Tibial nerve (tissue), 4 donors: Measurements from ENCODE around the gene ST8SIA5. TPM values are rescaled to one million over a fixed set of nuclear protein-coding genes. Genes with fewer than 3 reads are reported as not detected.

Experiments
- DNase-seq, 2 donors: peaks; one replicate each; pipeline ENCODE4 v3.0.0-alpha.2; 2019; ENCODE audit warnings: low spot score in 2 of 2
- H3K27ac ChIP-seq, 4 donors: fragments of 200-600 bp; sonication (generic) in 3 of 4; one replicate each; pipeline ENCODE4 v1.5.1; 2017 to 2019; ENCODE audit warnings: mild to moderate bottlenecking in 1 of 4
- H3K27me3 ChIP-seq, 2 donors: fragments of 200-600 bp; sonication (generic) in 1 of 2; one replicate each; pipeline versions ENCODE4 v1.5.1 to v1.6.0; 2017 to 2019
- H3K36me3 ChIP-seq, 3 donors: fragments of 200-600 bp; sonication (generic); one replicate each; pipeline ENCODE4 v1.5.1; 2018 to 2019
- H3K4me1 ChIP-seq, 4 donors: fragments of 200-600 bp; sonication (generic) in 3 of 4; one replicate each; pipeline ENCODE4 v1.5.1; 2017 to 2019
- H3K4me3 ChIP-seq, 4 donors: fragments of 200-600 bp; sonication (generic) in 3 of 4; one replicate each; pipeline ENCODE4 v1.5.1; 2017 to 2019; ENCODE audit warnings: mild to moderate bottlenecking in 1 of 4, moderate library complexity in 1 of 4
- H3K9me3 ChIP-seq, 4 donors: fragments of 200-600 bp; sonication (generic) in 3 of 4; one replicate each; pipeline ENCODE4 v1.5.1; 2017 to 2019
- EP300 ChIP-seq, 2 donors: sonication (generic); formaldehyde crosslinking; IDR thresholded peaks; one replicate each; pipeline ENCODE4 v1.6.1; 2017; ENCODE audit warnings: antibody characterized with exemption in 2 of 2, mild to moderate bottlenecking in 1 of 2
- POLR2A ChIP-seq, 2 donors: fragments of 450-650 bp; IDR thresholded peaks; one replicate each; pipeline ENCODE4 v1.6.1; 2017; ENCODE audit warnings: antibody characterized with exemption in 2 of 2, mild to moderate bottlenecking in 2 of 2, moderate library complexity in 2 of 2
- WGBS, 2 donors: methylation state at CpG; one replicate each; pipeline ENCODE4 v1.1.5; 2018; 5-methylcytosine and 5-hydroxymethylcytosine counted together
- total RNA-seq, 4 donors: library from RNA; depleted of rRNA; stranded (reverse); fragments of >200 nt; gene quantifications; one replicate each; pipeline ENCODE4 v1.1.0, GENCODE V29; 2016
- TF ChIP-seq, protein P1 (sequence below), 5 experiments: fragments of 200-600 bp in 3 of 5; fragments of 450-650 bp in 2 of 5; sonication (generic) in 3 of 5; IDR thresholded peaks; one replicate each; pipeline ENCODE4 v1.5.1; 2016 to 2019; ENCODE audit warnings: antibody characterized with exemption in 5 of 5, mild to moderate bottlenecking in 3 of 5, moderate library complexity in 2 of 5

Gene ST8SIA5
- total RNA-seq, 4 donors from 2014 or later: not detected

DNA sequence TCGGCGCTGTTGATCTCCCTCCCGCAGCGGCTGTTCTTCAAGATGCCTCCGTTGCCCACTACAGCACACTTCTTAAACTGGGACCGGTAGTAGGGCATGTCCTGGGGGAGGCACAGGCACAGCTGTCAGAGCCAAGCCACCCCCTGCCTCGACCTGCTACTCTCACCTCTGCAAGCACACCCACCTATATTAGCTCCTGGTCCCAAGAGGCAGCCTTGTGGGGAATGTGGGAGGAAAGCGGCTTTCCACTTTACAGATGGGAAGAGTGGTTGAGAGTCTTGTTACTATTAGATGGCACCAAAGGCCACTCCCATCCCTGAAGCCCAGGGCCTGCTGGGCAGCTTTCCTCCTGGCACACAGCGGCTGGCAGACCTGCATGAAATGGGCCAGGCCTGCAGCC, 70.7 kb downstream of the ST8SIA5 start:
- no peak overlapping the region for H3K4me3 ChIP-seq
- H3K36me3 ChIP-seq: no peaks in the 10 kb centered on the region
- no peak overlapping the region for H3K27ac ChIP-seq
- no peaks in the 10 kb centered on the region for H3K27me3 ChIP-seq
- no peaks in the 10 kb centered on the region for H3K4me1 ChIP-seq
- H3K9me3 ChIP-seq: no peaks in the 10 kb centered on the region
- 81 to 88% methylated on average over 8 to 9 of the region's 9 CpGs for WGBS, 2 donors
- TF ChIP-seq EP300 (IDR thresholded peaks at IDR 0.05): no peak
- TF ChIP-seq POLR2A (IDR thresholded peaks at IDR 0.05): no peak
- TF ChIP-seq, protein P1, sequence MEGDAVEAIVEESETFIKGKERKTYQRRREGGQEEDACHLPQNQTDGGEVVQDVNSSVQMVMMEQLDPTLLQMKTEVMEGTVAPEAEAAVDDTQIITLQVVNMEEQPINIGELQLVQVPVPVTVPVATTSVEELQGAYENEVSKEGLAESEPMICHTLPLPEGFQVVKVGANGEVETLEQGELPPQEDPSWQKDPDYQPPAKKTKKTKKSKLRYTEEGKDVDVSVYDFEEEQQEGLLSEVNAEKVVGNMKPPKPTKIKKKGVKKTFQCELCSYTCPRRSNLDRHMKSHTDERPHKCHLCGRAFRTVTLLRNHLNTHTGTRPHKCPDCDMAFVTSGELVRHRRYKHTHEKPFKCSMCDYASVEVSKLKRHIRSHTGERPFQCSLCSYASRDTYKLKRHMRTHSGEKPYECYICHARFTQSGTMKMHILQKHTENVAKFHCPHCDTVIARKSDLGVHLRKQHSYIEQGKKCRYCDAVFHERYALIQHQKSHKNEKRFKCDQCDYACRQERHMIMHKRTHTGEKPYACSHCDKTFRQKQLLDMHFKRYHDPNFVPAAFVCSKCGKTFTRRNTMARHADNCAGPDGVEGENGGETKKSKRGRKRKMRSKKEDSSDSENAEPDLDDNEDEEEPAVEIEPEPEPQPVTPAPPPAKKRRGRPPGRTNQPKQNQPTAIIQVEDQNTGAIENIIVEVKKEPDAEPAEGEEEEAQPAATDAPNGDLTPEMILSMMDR (IDR thresholded peaks at IDR 0.05): no peak
- DNase-seq: no peak

- no peak overlapping the region for H3K4me3 ChIP-seq
- no peaks in the 10 kb centered on the region for H3K27me3 ChIP-seq
- no peaks in the 10 kb centered on the region for H3K4me1 ChIP-seq
- no peaks in the 10 kb centered on the region for H3K9me3 ChIP-seq
- DNase-seq: no peak
- H3K36me3 ChIP-seq: no peaks in the 10 kb centered on the region
- H3K27ac ChIP-seq: no peak overlapping the region
- WGBS, 2 donors: 80 to 88% methylated on average over 4 of the region's 4 CpGs
- TF ChIP-seq EP300 (IDR thresholded peaks at IDR 0.05): no peak
- TF ChIP-seq POLR2A (IDR thresholded peaks at IDR 0.05): no peak
- TF ChIP-seq, protein P1 (IDR thresholded peaks at IDR 0.05): no peak
These were observed 73.6 kb downstream of the ST8SIA5 start for GRCh38 chr18:46683252-46683651.

GRCh38 chr18:46680784-46681695, 75.8 kb downstream of the ST8SIA5 start:
- no peaks in the 10 kb centered on the region for H3K36me3 ChIP-seq
- H3K27ac ChIP-seq: no peak overlapping the region
- TF ChIP-seq EP300 (IDR thresholded peaks at IDR 0.05): no peak
- TF ChIP-seq POLR2A (IDR thresholded peaks at IDR 0.05): no peak
- TF ChIP-seq, protein P1 (IDR thresholded peaks at IDR 0.05): no peak
- 71 to 76% methylated on average over 11 to 12 of the region's 12 CpGs for WGBS, 2 donors
- no peaks in the 10 kb centered on the region for H3K9me3 ChIP-seq
- no peaks in the 10 kb centered on the region for H3K27me3 ChIP-seq
- no peak overlapping the region for H3K4me3 ChIP-seq
- no peaks in the 10 kb centered on the region for H3K4me1 ChIP-seq
- no peak for DNase-seq

GRCh38 chr18:46679846-46680598, 76.8 kb downstream of the ST8SIA5 start:
- Histone ChIP-seq H3K27ac (no peak overlapping the region), H3K4me1 (no peaks in the 10 kb centered on the region), H3K9me3 (no peaks in the 10 kb centered on the region), H3K4me3 (no peak overlapping the region), H3K36me3 (no peaks in the 10 kb centered on the region), H3K27me3 (no peaks in the 10 kb centered on the region)
- WGBS, 2 donors: 93 to 96% methylated on average over 46 to 52 of the region's 52 CpGs
- DNase-seq: no peak
- TF ChIP-seq POLR2A (IDR thresholded peaks at IDR 0.05) (no peak), EP300 (IDR thresholded peaks at IDR 0.05) (no peak)
- TF ChIP-seq, protein P1 (IDR thresholded peaks at IDR 0.05): no peak
